Measurements from ENCODE around the gene MARCHF10. TPM values are rescaled to one million over a fixed set of nuclear protein-coding genes. Genes with fewer than 3 reads are reported as not detected.

The MARCHF10 gene
- polyA plus RNA-seq, 4 donors: 0.50 to 2.0 (median 1.0) TPM

DNA sequence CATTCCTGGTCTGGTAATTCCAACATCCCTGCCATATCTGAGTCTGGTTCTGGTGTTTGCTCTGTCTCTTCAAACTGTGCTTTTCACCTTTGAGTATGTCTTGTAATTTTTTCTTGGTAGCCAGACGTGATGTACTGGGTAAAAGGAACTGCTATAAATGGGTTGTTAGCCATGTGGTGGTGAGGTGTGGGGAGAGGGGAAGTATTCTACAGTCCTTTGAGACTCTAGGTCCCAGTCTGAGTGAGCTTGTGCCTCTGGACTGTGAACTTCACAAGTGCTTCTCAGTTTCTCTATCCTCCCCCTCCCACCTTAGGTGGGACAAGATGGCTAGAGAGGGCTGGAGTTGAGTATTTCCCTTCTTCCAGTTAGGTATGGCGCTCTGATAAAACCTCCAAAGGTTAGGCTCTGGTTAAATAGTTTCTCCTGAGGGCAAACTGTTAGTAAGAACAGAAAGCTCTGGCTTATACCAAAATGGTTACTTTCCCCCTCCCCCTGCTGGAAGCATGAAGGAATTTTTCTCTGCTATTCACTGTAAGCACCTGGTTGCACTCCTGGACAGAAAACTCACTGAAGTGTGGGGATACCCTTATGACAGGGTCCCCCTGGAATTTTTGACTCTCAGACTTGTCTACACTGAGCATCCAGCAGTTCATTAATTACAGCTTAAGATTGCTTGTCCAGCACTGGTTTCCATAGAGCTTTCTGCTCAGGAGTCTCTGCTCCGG, 87.8 kb downstream of the MARCHF10 start:
- DNase-seq (ENCODE audit: low read depth in 4 of 4, low spot score in 3 of 4): no peak

GRCh38 chr17:62719586-62719985, 88.5 kb downstream of the MARCHF10 start:
- no peak for DNase-seq (ENCODE audit: low read depth in 4 of 4, low spot score in 3 of 4)

GRCh38 chr17:62718429-62718828, 89.7 kb downstream of the MARCHF10 start:
- DNase-seq (ENCODE audit: low read depth in 4 of 4, low spot score in 3 of 4): no peak

DNA sequence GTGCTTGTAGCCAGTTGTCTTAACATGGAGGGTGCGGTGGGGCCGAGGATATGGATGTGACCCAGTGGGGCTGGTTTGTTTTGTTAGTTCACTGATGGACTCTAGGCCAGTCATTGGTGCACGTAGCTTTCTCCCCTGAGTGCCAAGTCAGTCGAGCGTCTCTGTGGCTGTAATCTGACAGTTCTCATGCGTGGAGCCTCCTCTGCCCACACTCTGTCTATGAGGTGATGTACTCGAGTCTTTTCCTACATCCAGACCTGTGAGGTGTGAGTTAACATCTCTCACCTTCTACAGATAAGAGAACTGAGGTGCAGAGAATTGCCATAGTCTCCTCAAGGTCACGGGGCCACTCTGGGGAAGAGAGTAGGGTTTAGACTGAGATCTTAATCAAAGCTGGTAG, 90.2 kb downstream of the MARCHF10 start:
- no peak for DNase-seq (ENCODE audit: low read depth in 4 of 4, low spot score in 3 of 4)

- no peak for DNase-seq (ENCODE audit: low read depth in 4 of 4, low spot score in 3 of 4)
These were observed 90.6 kb downstream of the MARCHF10 start for GRCh38 chr17:62717589-62717855.

DNA sequence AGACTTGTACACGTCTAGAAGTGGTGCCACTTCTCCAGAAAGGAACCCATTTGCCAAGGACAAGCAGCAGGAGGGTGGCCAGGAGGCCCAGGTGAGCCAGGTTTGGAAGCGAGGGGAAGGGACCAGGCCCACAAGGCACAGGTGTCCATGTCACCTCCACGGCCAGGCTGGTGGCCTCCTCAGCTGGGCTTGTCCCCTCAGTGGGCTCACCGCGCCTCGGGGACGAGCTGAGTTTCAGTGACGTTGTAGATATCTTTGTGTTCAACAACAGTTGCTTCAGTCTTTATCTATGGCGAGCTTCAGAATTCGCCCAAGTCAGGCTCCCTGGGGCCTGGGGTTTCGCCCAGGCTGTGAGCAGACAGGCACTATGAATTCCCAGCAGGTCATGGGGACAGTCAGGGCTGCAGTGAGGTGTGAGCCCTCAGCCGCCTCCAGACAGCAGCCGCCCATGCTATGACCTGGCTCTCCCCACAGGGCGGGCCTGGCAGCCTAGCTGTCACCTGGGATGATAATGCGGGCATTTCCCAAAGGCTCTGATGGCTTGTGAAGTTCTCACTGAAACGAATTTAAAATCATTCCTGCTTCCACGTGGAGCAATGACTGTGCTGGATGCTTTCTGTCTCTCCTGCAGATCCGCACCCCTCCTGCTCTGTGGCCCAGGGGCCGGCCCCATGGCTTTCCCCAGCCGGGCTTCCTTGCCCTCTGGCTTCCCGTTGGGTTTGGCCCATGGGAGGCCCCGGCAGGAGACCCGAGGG, 91.1 kb downstream of the MARCHF10 start:
- DNase-seq (ENCODE audit: low read depth in 4 of 4, low spot score in 3 of 4): no peak

GRCh38 chr17:62715882-62716390, 92.2 kb downstream of the MARCHF10 start:
- DNase-seq (ENCODE audit: low read depth in 4 of 4, low spot score in 3 of 4): no peak

DNA sequence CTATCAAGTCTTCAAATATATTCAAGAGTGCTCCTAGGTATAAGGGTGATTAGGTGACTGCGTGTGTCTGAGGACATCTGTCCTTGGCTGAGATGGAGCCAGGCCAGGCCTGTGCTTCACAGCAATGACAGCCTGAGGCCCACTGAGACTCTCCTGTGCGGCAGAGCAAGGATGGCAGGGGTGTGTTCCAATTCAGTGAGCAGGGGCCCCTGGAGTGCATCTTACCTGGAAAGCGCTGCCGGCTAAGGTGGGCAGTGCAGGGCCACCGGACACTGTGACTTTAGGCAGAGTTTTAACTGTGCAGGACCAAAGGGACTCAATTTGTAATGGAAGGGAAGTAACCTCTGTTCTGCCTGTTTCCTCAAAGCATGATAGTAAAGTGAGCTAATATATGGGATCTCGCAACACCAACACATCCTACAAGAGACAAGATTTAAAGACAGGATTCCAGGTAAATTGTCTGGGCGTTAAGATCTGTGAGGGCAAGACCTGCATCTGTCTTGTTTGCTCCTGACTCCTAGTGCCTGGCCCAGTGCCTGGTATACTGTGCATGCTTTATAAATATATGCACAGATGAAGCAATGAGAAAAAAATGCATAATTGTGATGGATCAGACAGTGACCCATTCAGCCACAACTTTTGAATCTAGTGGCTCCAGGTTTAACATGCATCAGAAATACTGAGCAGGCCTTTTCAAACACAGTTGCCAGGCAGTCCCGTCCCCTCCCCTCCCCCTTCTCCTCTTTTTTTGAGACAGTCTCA, 93.9 kb downstream of the MARCHF10 start:
- no peak for DNase-seq (ENCODE audit: low read depth in 4 of 4, low spot score in 3 of 4)

GRCh38 chr17:62713086-62713881, 94.8 kb downstream of the MARCHF10 start:
- DNase-seq (ENCODE audit: low read depth in 4 of 4, low spot score in 3 of 4): peak in 1 of 4 donors; percentile 71

GRCh38 chr17:62712171-62712581, 95.9 kb downstream of the MARCHF10 start:
- DNase-seq (ENCODE audit: low read depth in 4 of 4, low spot score in 3 of 4): no peak

GRCh38 chr17:62708587-62708986, 99.5 kb downstream of the MARCHF10 start:
- DNase-seq (ENCODE audit: low read depth in 4 of 4, low spot score in 3 of 4): no peak

DNA sequence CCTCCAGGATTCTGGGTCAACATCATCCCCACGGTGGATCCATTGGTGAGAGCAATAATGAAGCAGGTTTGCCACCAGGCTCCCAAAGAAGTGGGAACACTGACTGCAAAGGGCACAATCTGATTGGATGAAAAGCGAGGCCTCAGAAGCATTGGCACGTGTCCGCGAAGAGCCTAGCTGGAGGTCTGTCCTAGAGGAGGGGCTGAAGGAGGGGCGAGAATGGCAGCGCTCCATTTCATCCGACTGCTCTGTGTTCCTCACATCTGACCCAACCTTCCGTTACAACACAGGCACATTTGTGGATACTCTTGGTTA, 100.7 kb downstream of the MARCHF10 start:
- DNase-seq (ENCODE audit: low read depth in 4 of 4, low spot score in 3 of 4): no peak

DNA sequence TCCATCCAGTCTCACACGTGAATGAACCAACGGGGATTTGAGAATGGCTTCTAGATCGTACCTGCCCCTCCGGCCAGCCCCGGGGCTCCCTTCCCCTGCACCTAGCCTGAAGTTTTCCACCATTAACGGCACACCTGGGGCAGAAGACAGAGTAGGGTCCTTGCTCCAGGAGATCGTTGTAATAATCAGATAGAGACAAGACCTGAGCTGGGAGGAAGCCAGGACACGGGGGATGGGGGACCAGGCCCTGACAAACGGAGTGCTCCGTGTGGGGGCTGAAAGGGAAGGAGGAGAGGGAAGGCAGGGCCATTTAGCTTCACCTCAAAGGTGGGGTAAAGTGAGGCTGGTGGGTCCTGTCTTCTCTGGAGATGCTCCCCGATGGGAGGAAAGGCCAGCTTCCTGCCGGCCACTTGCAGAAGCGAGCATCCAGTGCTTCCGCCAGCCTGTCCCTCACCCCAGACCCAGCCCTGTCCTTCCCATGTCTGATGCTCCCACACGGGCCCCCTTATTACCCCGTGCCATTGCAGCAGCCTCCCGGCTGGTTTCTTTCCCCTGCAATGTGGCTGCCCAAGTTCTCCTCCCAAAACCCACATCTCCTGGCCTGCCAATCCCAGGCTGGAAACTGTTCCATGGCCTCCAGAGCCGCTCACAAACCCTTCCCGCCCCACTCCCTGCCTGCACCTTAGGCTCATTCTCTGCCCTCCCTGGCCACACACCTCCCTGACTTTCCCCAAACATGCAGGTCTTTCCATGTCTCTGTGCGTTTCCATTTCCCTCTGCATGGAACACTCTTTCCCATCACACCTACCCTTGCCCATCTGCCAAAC, 101.3 kb downstream of the MARCHF10 start:
- no peak for DNase-seq (ENCODE audit: low read depth in 4 of 4, low spot score in 3 of 4)

- no peak for DNase-seq (ENCODE audit: low read depth in 4 of 4, low spot score in 3 of 4)
These were observed 102.1 kb downstream of the MARCHF10 start for GRCh38 chr17:62705778-62706597.

GRCh38 chr17:62705156-62705777, 102.8 kb downstream of the MARCHF10 start:
- DNase-seq (ENCODE audit: low read depth in 4 of 4, low spot score in 3 of 4): no peak

GRCh38 chr17:62704381-62704971, 103.6 kb downstream of the MARCHF10 start:
- DNase-seq (ENCODE audit: low read depth in 4 of 4, low spot score in 3 of 4): peak in 2 of 4 donors; percentile 40 to 61

DNA sequence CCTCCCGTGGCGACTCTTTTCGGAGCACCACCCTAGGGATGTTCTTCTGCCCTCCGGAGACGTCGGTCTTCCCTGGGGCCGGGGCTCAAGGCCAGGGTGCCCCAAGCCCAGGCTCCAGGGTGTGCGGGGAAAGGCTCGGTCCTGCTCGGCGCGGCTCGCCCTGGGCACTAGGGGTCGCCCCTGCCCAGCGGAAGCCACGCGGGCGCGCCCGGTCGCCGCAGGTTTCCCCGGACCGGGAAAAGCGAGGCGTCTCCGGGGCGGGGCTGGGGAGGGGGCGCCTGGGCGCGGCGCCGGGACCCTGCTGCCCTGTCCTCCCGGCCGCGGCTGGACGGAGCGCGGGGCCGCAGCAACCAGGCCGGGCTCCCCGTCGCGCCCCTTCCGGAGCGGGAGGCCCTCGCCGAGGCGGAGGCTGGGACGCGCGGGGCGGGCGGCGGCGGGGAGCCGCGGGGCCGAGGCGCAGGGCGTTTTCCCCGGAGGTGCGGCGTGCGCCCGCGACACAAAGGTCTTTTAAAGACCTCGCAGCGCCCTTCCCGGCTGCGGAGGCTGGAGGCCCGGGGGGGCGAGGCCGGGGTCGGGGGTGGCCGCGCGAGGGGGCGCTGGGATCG, 104.2 kb downstream of the MARCHF10 start:
- DNase-seq (ENCODE audit: low read depth in 4 of 4, low spot score in 3 of 4): peak in 2 of 4 donors; percentile 36 to 46

GRCh38 chr17:62703261-62703775, 104.8 kb downstream of the MARCHF10 start:
- DNase-seq (ENCODE audit: low read depth in 4 of 4, low spot score in 3 of 4): no peak
